RWPE1 (cell line): ENCODE measurements around the gene RFXANK.

Source experiments
- CTCF ChIA-PET: fragments of 350-600 bp; sonication (Branson Sonifier 250); formaldehyde crosslinking; extraction: SDS; loops from one replicate; lab custom pipeline; 2021; lab: Yijun Ruan, JAX
- POLR2A ChIA-PET: fragments of 400-600 bp; formaldehyde crosslinking; extraction: SDS; loops from one replicate; lab custom pipeline; 2020; ENCODE audit warnings: antibody characterized with exemption; ENCODE audit not compliant: low non-redundant PET; lab: Yijun Ruan, JAX
- DNase-seq: peaks from one replicate; pipeline ENCODE4 v3.0.0; 2012; ENCODE audit warnings: low spot score
- H3K27ac ChIP-seq: fragments of 450-650 bp; 2 replicates; pipeline ENCODE4 v1.5.1; 2017
- CTCF ChIP-seq: fragments of 450-650 bp; conservative IDR thresholded peaks from 2 replicates; pipeline ENCODE4 v1.5.1; 2017; ENCODE audit warnings: low read depth, mild to moderate bottlenecking

The RFXANK gene

GRCh38 chr19:19192078-19192882, at the start of gene RFXANK, which contains the start of gene BORCS8:
Gene RFXANK, plus strand, starts transcription at chr19:19192258. Its CDS starts 1,689 bp downstream, at chr19:19193947.
Gene BORCS8, minus strand, starts transcription at chr19:19192152. Its CDS starts 35 bp downstream, at chr19:19192117.
- ChIA-PET CTCF (interaction anchor here (0.6 to 0.7 kb wide), 2 partner anchors 17 to 77 kb away, joined by 3 read pairs; no protein-coding TSS in a partner anchor), POLR2A (interaction anchor here (0.6 to 1.0 kb wide), 4 partner anchors 9 to 125 kb away, joined by 3 to 9 read pairs (median 4); no protein-coding TSS in a partner anchor)
- no peak for TF ChIP-seq CTCF
- peak; percentile 98 for DNase-seq
- peak within 1 kb of the TSS; percentile 97 for H3K27ac ChIP-seq

- no peak for DNase-seq
- POLR2A ChIA-PET = no interaction called here
- H3K27ac ChIP-seq = no peak overlapping the region
- CTCF ChIA-PET = no interaction called here
- no peak for TF ChIP-seq CTCF
Observed at GRCh38 chr19:19142347-19142746, 49.7 kb upstream of the RFXANK start.

GRCh38 chr19:19145281-19145680, 46.8 kb upstream of the RFXANK start:
- DNase-seq = no peak
- ChIA-PET POLR2A (no interaction called here), CTCF (interaction anchor here (0.5 to 2.1 kb wide), 15 partner anchors 11 to 1326 kb away, joined by 3 to 13 read pairs (median 4); no protein-coding TSS in a partner anchor)
- no peak overlapping the region for H3K27ac ChIP-seq
- no peak for TF ChIP-seq CTCF

GRCh38 chr19:19145684-19146608, 46.1 kb upstream of the RFXANK start:
- DNase-seq = peak; percentile 53
- POLR2A ChIA-PET = no interaction called here
- CTCF ChIA-PET = interaction anchor here (0.5 to 2.1 kb wide), 19 partner anchors 11 to 1326 kb away, joined by 3 to 13 read pairs (median 3); no protein-coding TSS in a partner anchor
- no peak overlapping the region for H3K27ac ChIP-seq
- peak; percentile 98 for TF ChIP-seq CTCF

- ChIA-PET CTCF (interaction anchor here (0.7 to 2.1 kb wide), 6 partner anchors 10 to 343 kb away, joined by 3 to 13 read pairs (median 6); no protein-coding TSS in a partner anchor), POLR2A (interaction anchor here (0.8 kb wide), 1 partner anchor 9 kb away, joined by 3 read pairs; no protein-coding TSS in a partner anchor)
- no peak for DNase-seq
- no peak overlapping the region for H3K27ac ChIP-seq
- TF ChIP-seq CTCF = no peak
Observed at GRCh38 chr19:19146865-19147264, 45.2 kb upstream of the RFXANK start.
